Activated T-cell treated with anti-CD3 and anti-CD28 coated beads for 1 hour (primary cell): ENCODE results near the gene SOWAHC.
"Not testable (repeated sequence)": the region's sequence is repeated elsewhere in the genome, so short reads cannot be mapped to it uniquely, and the experiment has no call there.

ENCODE experiments used
- DNase-seq: peaks from one replicate; pipeline ENCODE4 v3.0.0-alpha.2; 2020; ENCODE audit warnings: low read depth

SOWAHC gene

DNA sequence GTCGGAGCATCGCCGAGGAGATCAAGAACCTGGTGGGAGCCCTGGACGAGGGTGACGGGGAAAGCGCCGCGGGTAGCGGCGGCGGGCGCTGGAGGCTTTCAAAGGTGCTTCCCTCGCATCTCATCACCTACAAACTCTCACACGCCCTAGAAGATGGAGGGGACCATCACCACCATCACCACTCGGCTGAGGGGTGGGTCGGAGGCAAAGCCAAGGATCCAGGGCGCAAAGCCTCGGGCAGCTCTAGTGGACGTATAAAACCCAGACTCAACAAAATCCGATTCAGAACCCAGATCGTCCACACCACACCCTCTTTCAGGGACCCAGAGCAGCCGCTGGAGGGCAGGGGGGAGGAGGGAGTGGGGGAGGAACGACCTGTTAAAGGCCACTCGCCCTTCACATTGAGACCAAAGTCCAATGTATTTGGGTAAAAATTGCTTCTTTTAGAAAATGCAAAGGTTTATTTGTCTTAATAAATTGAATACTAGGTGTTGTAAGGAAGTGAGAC is 1.5 kb downstream of the SOWAHC start:
- no peak for DNase-seq

DNA sequence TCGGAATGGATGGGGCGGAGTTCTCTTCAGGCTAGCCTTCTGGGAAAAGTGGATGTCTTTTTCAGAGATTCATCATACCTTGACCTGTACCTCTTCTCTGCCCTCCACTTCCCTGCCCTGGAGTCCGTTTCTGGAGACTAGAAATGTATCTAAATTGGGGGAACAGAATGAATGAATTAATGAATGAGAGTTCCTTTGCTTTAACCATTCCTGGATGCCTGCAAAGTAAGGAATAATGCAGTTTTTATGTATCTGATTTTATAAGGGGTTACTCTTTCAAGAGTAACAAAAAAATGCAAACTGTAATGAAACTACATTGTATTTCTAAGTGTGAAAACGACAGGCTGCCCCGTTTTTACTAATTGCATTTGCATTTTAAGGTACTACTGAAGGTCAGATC is 2.0 kb downstream of the SOWAHC start:
- DNase-seq: no peak

- no peak for DNase-seq
Measured at GRCh38 chr2:109619032-109619615, 5.0 kb downstream of the SOWAHC start.

DNA sequence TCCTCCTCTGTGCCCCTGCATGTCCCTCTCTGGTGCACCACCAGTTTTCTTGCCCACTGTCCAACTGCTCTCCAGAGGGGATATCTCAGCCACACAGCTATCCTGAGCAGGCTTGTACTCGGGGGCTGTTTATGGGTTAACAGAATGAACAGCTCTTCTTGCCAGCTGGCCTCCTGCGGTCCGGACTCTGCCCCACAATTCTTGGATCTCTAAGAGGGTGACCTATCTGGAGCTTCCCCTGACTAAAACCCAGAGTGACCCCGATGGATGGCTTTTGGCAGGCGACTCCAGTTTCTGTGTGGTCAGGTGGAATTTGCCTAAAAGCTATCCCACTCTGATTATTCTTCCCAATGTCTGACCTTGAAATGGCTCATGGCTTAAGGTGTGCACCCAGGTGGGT is 9.1 kb downstream of the SOWAHC start:
- DNase-seq: no peak

DNA sequence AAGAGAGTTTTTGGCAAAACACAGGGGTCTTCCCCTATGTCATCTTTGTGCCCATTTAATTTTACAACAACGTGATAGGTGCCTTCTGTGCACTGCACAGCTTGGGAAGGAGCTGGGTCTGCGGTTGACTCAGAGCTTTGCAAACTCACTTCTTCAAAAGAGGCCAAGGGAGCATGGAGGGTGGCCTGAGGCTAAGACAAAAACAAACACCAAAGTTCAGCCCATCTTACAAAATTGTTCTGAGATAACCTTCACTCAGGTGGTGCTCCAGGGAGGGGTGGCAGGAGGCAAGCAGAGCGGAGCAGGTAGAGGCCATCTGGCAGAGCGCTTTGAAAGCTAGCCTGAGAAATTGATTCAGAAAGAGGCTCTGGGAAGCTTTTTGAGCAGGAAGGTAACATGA is 9.8 kb downstream of the SOWAHC start:
- no peak for DNase-seq

- DNase-seq: no peak
Measured at GRCh38 chr2:109624339-109624738, 10.2 kb downstream of the SOWAHC start.

- DNase-seq: not testable (repeated sequence)
Measured at GRCh38 chr2:109628321-109628720, 14.2 kb downstream of the SOWAHC start.

- no peak for DNase-seq
Measured at GRCh38 chr2:109629867-109630266, 15.7 kb downstream of the SOWAHC start.

GRCh38 chr2:109630441-109631430 is 16.6 kb downstream of the SOWAHC start:
- no peak for DNase-seq

DNA sequence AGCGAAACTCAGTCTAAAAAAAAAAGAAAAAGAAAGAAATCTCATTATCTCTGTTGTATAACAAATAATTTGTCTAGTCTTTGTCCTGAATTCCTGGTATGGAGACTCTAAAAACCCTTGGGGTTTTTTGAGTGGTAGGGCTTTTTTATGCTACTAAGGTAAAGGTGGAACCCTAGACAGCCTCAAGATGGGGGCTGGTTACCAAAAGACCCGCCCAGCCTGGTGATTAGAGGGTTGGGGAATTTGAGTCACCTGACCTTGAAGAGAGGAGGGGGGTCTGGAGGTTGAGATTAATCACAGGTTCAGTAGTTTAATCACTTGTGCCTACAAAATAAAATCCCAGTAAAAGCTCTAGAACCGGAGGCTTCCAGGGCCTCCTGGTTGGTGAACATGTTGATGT is 17.6 kb downstream of the SOWAHC start:
- no peak for DNase-seq

GRCh38 chr2:109632158-109632789 is 18.1 kb downstream of the SOWAHC start:
- no peak for DNase-seq

- no peak for DNase-seq
Measured at GRCh38 chr2:109633284-109633961, 19.3 kb downstream of the SOWAHC start.

GRCh38 chr2:109635426-109636304 is 21.5 kb downstream of the SOWAHC start:
- DNase-seq: no peak

DNA sequence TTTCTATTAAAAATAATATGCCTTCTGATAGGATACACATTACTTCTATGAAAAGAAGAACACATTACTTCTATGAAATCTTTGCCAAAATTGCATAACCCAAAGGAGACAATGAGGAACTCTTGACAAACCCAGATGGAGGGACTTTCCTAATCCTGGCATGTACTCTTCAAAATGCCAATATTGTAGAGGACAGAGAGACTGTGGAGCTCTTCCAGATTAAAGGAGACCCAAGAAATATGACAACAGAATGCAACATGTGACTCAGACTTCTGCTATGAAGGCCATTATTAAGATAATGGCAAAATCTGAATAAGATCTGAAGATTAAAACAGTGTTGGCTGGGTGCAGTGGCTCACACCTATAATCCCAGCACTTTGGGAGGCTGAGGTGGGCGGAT is 22.2 kb downstream of the SOWAHC start:
- DNase-seq: no peak

GRCh38 chr2:109637749-109638570 is 23.8 kb downstream of the SOWAHC start:
- no peak for DNase-seq

DNA sequence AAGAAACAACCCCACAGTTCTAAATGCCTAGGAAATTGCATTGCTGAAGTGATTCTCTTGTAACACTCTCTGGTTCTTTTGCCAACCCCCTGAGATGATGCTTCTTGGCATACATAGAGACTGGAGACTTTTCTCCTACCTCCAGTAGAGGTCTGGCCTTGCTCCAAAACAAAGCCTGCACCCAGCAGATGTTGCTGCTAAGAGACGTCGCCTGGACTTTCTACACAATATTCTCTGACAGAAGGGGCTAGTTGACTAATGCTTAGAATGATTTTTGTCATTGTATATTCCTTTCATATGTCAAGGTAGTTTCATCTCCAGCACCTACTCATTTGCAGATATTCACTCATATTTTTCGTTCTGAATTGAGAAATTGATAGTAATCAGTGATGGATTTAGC is 24.6 kb downstream of the SOWAHC start:
- no peak for DNase-seq

GRCh38 chr2:109640000-109640399 is 25.8 kb downstream of the SOWAHC start:
- DNase-seq: not testable (repeated sequence)

GRCh38 chr2:109644571-109645275 is 30.6 kb downstream of the SOWAHC start:
- no peak for DNase-seq

DNA sequence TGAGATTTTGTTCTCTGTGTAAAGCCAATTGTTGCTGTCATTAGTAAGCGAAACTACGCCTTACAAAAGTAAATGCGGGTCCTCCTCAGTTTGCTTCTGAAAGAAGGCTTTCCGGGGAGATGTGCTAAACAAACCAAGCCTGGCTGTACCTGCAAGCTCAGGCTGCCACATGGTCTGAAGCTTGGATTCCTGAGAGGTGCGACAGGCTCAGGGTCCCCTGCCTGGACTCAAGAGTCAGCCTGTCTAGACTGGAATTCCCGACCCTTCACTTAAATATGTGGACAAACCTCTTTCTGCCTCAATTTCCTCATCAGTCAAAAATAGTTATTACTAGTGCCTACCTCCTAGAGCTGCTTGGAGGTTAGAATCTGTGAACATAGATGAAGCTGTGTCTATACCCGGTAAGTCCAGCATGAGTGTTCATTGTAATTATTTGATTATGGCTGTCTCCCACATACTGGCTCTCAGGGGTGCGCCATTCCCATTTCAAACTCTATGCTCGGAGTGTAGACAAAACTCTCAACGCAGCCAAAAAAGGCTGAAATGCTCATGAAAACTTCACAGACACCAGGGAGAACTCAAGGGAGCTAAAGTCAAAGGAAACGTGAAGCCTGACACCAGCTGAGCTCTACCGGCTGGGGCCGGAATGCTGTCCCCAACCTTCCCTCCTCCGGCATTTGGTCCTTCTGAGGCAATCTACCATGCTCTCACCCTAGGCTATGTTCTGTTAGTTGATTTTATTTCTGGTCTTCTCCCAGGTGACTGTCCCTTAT is 31.4 kb downstream of the SOWAHC start:
- DNase-seq: no peak
